Measurements from ENCODE around the gene SNX30. TPM values are rescaled to one million over a fixed set of nuclear protein-coding genes. Genes with fewer than 3 reads are reported as not detected.
A peak's percentile ranks its signal among the peaks of the same experiment; 100 is the strongest.

SNX30 gene
- total RNA-seq, 4 donors from 2014 or later = 18.2 to 46.4 (median 26.2) TPM

DNA sequence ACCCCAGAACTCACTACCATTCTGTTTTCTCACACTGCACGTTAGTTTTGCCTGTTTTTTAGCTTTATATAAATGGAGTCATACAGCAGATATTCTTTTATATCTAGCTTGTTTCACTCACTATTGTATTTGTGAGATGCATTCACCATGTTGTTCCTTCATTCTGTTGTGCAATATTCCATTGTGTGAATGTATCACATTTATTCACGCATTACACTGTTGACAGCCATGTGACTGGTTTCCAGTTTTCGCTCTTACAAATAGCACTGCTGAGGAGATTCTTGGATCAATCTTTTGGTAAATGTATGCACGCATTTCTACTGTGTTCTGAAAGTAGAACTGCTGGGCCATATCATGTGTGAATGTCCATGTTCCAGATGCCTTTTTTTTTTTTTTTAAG, 6.4 kb upstream of the SNX30 start:
- Histone ChIP-seq H3K4me3 (no peak overlapping the region), H3K4me1 (no peaks in the 10 kb centered on the region), H3K27me3 (no peaks in the 10 kb centered on the region), H3K36me3 (no peaks in the 10 kb centered on the region), H3K9me3 (no peaks in the 10 kb centered on the region), H3K27ac (no peak overlapping the region)
- no peak for DNase-seq
- TF ChIP-seq CTCF (IDR thresholded peaks at IDR 0.05) (no peak), POLR2A (IDR thresholded peaks at IDR 0.05) (no peak)

DNA sequence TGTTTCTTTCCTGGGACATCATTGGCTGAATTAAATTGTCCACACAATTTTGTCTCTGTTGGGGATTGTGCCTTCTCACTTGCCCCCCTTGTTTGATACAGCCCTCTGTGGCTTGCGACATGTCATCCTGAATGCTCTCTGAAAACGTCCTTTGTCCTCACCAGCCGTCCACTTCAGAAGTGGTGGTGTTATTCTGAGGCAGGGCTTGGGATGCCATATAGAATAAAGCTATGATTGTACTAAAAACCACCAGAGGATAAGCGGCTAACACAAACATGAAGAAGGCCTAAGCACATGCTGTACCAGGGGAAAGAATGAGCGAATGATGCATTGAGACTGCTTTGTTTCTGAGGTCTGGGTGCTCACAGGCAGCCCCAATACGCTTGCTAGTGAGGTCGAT, 3.5 kb upstream of the SNX30 start:
- Histone ChIP-seq H3K27me3 (no peaks in the 10 kb centered on the region), H3K4me1 (peaks cover 0 to 12% (median 3%) of the 10 kb centered on the region in 4 donors), H3K36me3 (no peaks in the 10 kb centered on the region), H3K4me3 (no peak overlapping the region), H3K9me3 (no peaks in the 10 kb centered on the region), H3K27ac (no peak overlapping the region)
- TF ChIP-seq CTCF (IDR thresholded peaks at IDR 0.05) (no peak), POLR2A (IDR thresholded peaks at IDR 0.05) (no peak)
- DNase-seq = no peak

DNA sequence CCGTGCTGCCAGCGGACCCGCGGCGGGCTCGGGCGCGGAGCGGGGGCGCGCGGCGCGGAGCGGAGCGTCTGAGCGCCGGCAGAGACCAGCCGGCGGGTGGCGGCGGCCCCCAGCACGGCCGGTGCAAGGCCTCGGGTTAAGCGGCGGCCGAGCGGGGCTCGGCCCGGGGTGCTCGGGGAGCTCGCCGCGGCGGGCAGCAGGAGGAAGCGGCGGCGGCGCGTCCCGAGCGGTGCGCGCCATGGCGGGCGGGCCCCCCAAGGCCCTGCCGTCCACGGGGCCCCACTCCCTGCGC, 150 bp downstream of the SNX30 start:
- Histone ChIP-seq H3K27ac (peak overlapping the region; percentile 79 to 91 (median 80)), H3K27me3 (no peaks in the 10 kb centered on the region), H3K36me3 (no peaks in the 10 kb centered on the region), H3K9me3 (no peaks in the 10 kb centered on the region), H3K4me3 (peak overlapping the region; percentile 89 to 94 (median 94)), H3K4me1 (peaks cover 0 to 44% (median 9%) of the 10 kb centered on the region in 4 donors)
- DNase-seq = peak in 1 of 3 donors; percentile 19
- peak in 1 of 2 donors; percentile 35 for TF ChIP-seq POLR2A (IDR thresholded peaks at IDR 0.05)
- TF ChIP-seq CTCF (IDR thresholded peaks at IDR 0.05) = no peak

DNA sequence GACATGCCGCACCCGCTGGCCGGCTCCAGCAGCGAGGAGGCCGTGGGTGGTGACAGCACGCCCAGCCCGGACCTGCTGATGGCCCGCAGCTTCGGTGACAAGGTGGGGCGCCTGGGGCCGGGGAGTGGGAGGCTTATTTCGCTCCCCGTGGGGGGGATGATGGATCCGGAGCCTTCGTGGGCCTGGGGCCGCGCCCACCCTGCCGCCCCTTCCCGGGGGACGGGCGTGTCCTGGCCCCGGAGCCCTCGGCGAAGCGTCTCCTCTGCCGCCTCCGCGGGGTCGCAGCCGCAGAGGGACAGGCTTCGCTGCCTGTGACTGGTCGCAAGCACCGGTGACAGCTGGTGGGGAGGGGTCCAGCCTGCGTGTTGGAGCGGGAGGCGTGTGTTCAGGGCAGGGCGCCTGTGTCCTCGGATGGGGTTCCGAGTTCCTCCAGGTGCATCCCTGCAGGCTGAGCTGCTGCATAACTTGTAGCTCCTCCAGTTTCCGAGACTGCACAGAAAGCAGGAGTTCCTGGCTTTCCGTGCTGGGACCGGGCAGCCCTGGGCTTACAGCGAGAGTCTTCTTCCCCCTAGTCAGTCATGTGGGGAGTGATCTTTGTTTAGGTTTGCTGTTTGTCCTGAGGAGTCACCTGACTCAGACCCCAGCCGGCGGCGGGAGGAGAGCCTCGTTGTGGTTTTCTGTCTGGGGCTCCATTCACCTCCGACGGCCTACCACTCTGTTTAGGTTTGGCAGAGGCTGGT, 666 bp downstream of the SNX30 start:
- H3K27ac ChIP-seq = peak overlapping the region; percentile 79 to 91 (median 80)
- H3K4me3 ChIP-seq = peak overlapping the region; percentile 89 to 94 (median 94)
- TF ChIP-seq CTCF (IDR thresholded peaks at IDR 0.05) = no peak
- no peak for TF ChIP-seq POLR2A (IDR thresholded peaks at IDR 0.05)
- peaks cover 0 to 48% (median 10%) of the 10 kb centered on the region in 4 donors for H3K4me1 ChIP-seq
- peak; percentile 64 to 79 (median 67) for DNase-seq
- no peaks in the 10 kb centered on the region for H3K27me3 ChIP-seq
- no peaks in the 10 kb centered on the region for H3K36me3 ChIP-seq
- H3K9me3 ChIP-seq = no peaks in the 10 kb centered on the region

GRCh38 chr9:112752334-112753125, 2.0 kb downstream of the SNX30 start:
- Histone ChIP-seq H3K36me3 (no peaks in the 10 kb centered on the region), H3K9me3 (no peaks in the 10 kb centered on the region), H3K27ac (no peak overlapping the region), H3K4me3 (peak overlapping the region in 2 of 4 donors; percentile 93 to 94), H3K27me3 (no peaks in the 10 kb centered on the region), H3K4me1 (peaks cover 0 to 48% (median 10%) of the 10 kb centered on the region in 4 donors)
- no peak for DNase-seq
- TF ChIP-seq POLR2A (IDR thresholded peaks at IDR 0.05) (no peak), CTCF (IDR thresholded peaks at IDR 0.05) (no peak)

All from Peyer's patch (tissue), 4 donors.